Measurements from ENCODE around the gene PCDHA12. TPM values are rescaled to one million over a fixed set of nuclear protein-coding genes. Genes with fewer than 3 reads are reported as not detected.

Gene PCDHA12
- total RNA-seq, 2 donors from 2014 or later: not detected

GRCh38 chr5:140923601-140924000, 48.5 kb downstream of the PCDHA12 start:
- no peak for DNase-seq
- no peaks in the 10 kb centered on the region for H3K4me1 ChIP-seq
- H3K27me3 ChIP-seq: no peaks in the 10 kb centered on the region
- no peak overlapping the region for H3K9ac ChIP-seq (ENCODE audit: low read depth in 2 of 2, low read length in 2 of 2)
- H3K9me3 ChIP-seq: no peaks in the 10 kb centered on the region
- no peak for TF ChIP-seq CTCF (IDR thresholded peaks at IDR 0.05)
- no peak overlapping the region for H3K4me3 ChIP-seq
- no peaks in the 10 kb centered on the region for H3K36me3 ChIP-seq
- H3K27ac ChIP-seq: no peak overlapping the region
- intact Hi-C loops (cut with DNase I): no loop called here

GRCh38 chr5:140925806-140926442, 50.8 kb downstream of the PCDHA12 start, which contains the start of gene PCDHAC1:
Gene PCDHAC1 (plus strand): TSS chr5:140926299. CDS start chr5:140926893, 594 bp downstream.
- H3K9ac ChIP-seq (ENCODE audit: low read depth in 2 of 2, low read length in 2 of 2): no peak within 1 kb of the TSS
- no peak for TF ChIP-seq CTCF (IDR thresholded peaks at IDR 0.05)
- no peaks in the 10 kb centered on the region for H3K27me3 ChIP-seq
- no peaks in the 10 kb centered on the region for H3K36me3 ChIP-seq
- no peaks in the 10 kb centered on the region for H3K9me3 ChIP-seq
- no peak for DNase-seq
- no peaks in the 10 kb centered on the region for H3K4me1 ChIP-seq
- peak within 1 kb of the TSS; percentile 30 for H3K4me3 ChIP-seq
- intact Hi-C loops (cut with DNase I): no loop called here
- no peak within 1 kb of the TSS for H3K27ac ChIP-seq

GRCh38 chr5:140926443-140927227, 51.5 kb downstream of the PCDHA12 start:
- Histone ChIP-seq H3K4me1 (no peaks in the 10 kb centered on the region), H3K27me3 (no peaks in the 10 kb centered on the region), H3K4me3 (peak overlapping the region; percentile 30), H3K36me3 (no peaks in the 10 kb centered on the region), H3K9me3 (no peaks in the 10 kb centered on the region), H3K9ac (ENCODE audit: low read depth in 2 of 2, low read length in 2 of 2) (no peak overlapping the region), H3K27ac (no peak overlapping the region)
- intact Hi-C loops (cut with DNase I): no loop called here
- peak; percentile 42 for DNase-seq
- TF ChIP-seq CTCF (IDR thresholded peaks at IDR 0.05): peak; percentile 42

GRCh38 chr5:140927228-140927573, 52.1 kb downstream of the PCDHA12 start:
- TF ChIP-seq CTCF (IDR thresholded peaks at IDR 0.05): no peak
- Histone ChIP-seq H3K4me1 (no peaks in the 10 kb centered on the region), H3K9ac (ENCODE audit: low read depth in 2 of 2, low read length in 2 of 2) (no peak overlapping the region), H3K9me3 (no peaks in the 10 kb centered on the region), H3K27me3 (no peaks in the 10 kb centered on the region), H3K4me3 (peak overlapping the region; percentile 30), H3K36me3 (no peaks in the 10 kb centered on the region), H3K27ac (no peak overlapping the region)
- intact Hi-C loops (cut with DNase I): no loop called here
- DNase-seq: no peak

Other genes starting within 250 kb of the PCDHA12 start
- gene CD14, start 242.1 kb upstream of the PCDHA12 start, total RNA-seq: 10 to 100 TPM; 28.2 to 48.3 TPM
- 10 to 100 TPM in 1 of 2 donors, 1 to 10 TPM in 1; 8.7 to 18.9 TPM for gene TMCO6, start 235.9 kb upstream of the PCDHA12 start, total RNA-seq
- 100 to 1,000 TPM in 1 of 2 donors, 10 to 100 TPM in 1; 85.4 to 101 TPM for gene NDUFA2, start 227.7 kb upstream of the PCDHA12 start, total RNA-seq
- gene IK, start 227.5 kb upstream of the PCDHA12 start, total RNA-seq: 10 to 100 TPM; 70.4 to 71.6 TPM
- gene WDR55, start 210.4 kb upstream of the PCDHA12 start, total RNA-seq: 10 to 100 TPM; 28.7 to 47.8 TPM
- gene DND1, start 201.7 kb upstream of the PCDHA12 start, total RNA-seq: under 1 TPM; 0.16 to 0.89 TPM
- gene HARS1, start 183.9 kb upstream of the PCDHA12 start, total RNA-seq: 10 to 100 TPM; 41.0 to 66.1 TPM
- 10 to 100 TPM; 37.8 to 38.7 TPM for gene HARS2, start 183.9 kb upstream of the PCDHA12 start, total RNA-seq
- 10 to 100 TPM; 43.8 to 49.4 TPM for gene ZMAT2, start 174.9 kb upstream of the PCDHA12 start, total RNA-seq
- gene PCDHA1, start 89.2 kb upstream of the PCDHA12 start, total RNA-seq: under 1 TPM in 1 of 2 donors, not detected in 1; 0.13 TPM
- not detected for gene PCDHA2, start 80.5 kb upstream of the PCDHA12 start, total RNA-seq
- under 1 TPM in 1 of 2 donors, not detected in 1; 0.11 TPM for gene PCDHA3, start 74.3 kb upstream of the PCDHA12 start, total RNA-seq
- under 1 TPM; 0.47 to 0.58 TPM for gene PCDHA4, start 68.2 kb upstream of the PCDHA12 start, total RNA-seq
- under 1 TPM; 0.05 to 0.13 TPM for gene PCDHA5, start 53.7 kb upstream of the PCDHA12 start, total RNA-seq
- under 1 TPM; 0.11 to 0.12 TPM for gene PCDHA6, start 47.3 kb upstream of the PCDHA12 start, total RNA-seq
- gene PCDHA7, start 41.0 kb upstream of the PCDHA12 start, total RNA-seq: under 1 TPM; 0.10 to 0.11 TPM
- gene PCDHA8, start 34.1 kb upstream of the PCDHA12 start, total RNA-seq: under 1 TPM in 1 of 2 donors, not detected in 1; 0.10 TPM
- under 1 TPM in 1 of 2 donors, not detected in 1; 0.19 TPM for gene PCDHA9, start 26.9 kb upstream of the PCDHA12 start, total RNA-seq
- under 1 TPM; 0.07 to 0.37 TPM for gene PCDHA10, start 19.4 kb upstream of the PCDHA12 start, total RNA-seq
- not detected for gene PCDHA11, start 6.4 kb upstream of the PCDHA12 start, total RNA-seq
- under 1 TPM; 0.05 TPM for gene PCDHA13, start 6.8 kb downstream of the PCDHA12 start, total RNA-seq
- under 1 TPM; 0.10 to 0.11 TPM for gene PCDHAC1, start 51.0 kb downstream of the PCDHA12 start, total RNA-seq
- under 1 TPM; 0.05 to 0.32 TPM for gene PCDHAC2, start 91.2 kb downstream of the PCDHA12 start, total RNA-seq
- not detected for gene PCDHB1, start 176.1 kb downstream of the PCDHA12 start, total RNA-seq
- 1 to 10 TPM in 1 of 2 donors, under 1 TPM in 1; 0.40 to 1.6 TPM for gene PCDHB2, start 219.3 kb downstream of the PCDHA12 start, total RNA-seq
- gene PCDHB3, start 225.2 kb downstream of the PCDHA12 start, total RNA-seq: 1 to 10 TPM in 1 of 2 donors, under 1 TPM in 1; 0.40 to 1.5 TPM
- under 1 TPM; 0.17 to 0.96 TPM for gene PCDHB4, start 246.5 kb downstream of the PCDHA12 start, total RNA-seq

All from colonic mucosa (tissue), 4 donors.